H1 (cell line): Measurements from ENCODE around the gene DAAM1. TPM values are rescaled to one million over a fixed set of nuclear protein-coding genes. Genes with fewer than 3 reads are reported as not detected.

Experiments used
- CTCF ChIA-PET: fragments of 300-600 bp; sonication (Branson Sonifier 250); formaldehyde crosslinking; loops from one replicate; lab custom pipeline; 2021; ENCODE audit not compliant: partially characterized antibody; lab: Charles Lee
- POLR2A ChIA-PET: fragments of 300-600 bp; sonication (Branson Sonifier 250); formaldehyde crosslinking; loops from one replicate; lab custom pipeline; 2021; ENCODE audit warnings: inconsistent platforms; ENCODE audit not compliant: partially characterized antibody; lab: Charles Lee
- DNase-seq, 2 experiments: peaks; one replicate each; pipeline versions ENCODE4 v3.0.0 to v3.0.0-alpha.2; 2010 to 2022; ENCODE audit warnings: low spot score in 2 of 2, low read depth in 1 of 2, mixed read lengths in 1 of 2
- FAIRE-seq: peaks from 2 replicates; lab custom pipeline; 2011; peaks lifted over from hg19 to GRCh38; lab: Jason Lieb, UNC
- H2AFZ ChIP-seq: 2 replicates; pipeline ENCODE4 v1.8.1; 2012; ENCODE audit warnings: low read length, inconsistent platforms
- H2AK5ac ChIP-seq: 2 replicates; pipeline ENCODE4 v1.6.1; 2013; ENCODE audit warnings: low read depth, low read length
- H2BK120ac ChIP-seq: replicated peaks from 2 replicates; pipeline ENCODE3; 2013; ENCODE audit warnings: low read depth, low read length, inconsistent platforms
- H2BK12ac ChIP-seq: 2 replicates; pipeline ENCODE4 v1.6.1; 2013; ENCODE audit warnings: low read depth, low read length
- H2BK15ac ChIP-seq: 2 replicates; pipeline ENCODE4 v1.6.1; 2013; ENCODE audit warnings: low read length
- H2BK20ac ChIP-seq: 2 replicates; pipeline ENCODE4 v1.6.1; 2013; ENCODE audit warnings: low read length
- H2BK5ac ChIP-seq: 2 replicates; pipeline ENCODE4 v1.6.1; 2013; ENCODE audit warnings: low read depth, low read length
- H3K14ac ChIP-seq: 2 replicates; pipeline ENCODE4 v1.6.1; 2013; ENCODE audit warnings: inconsistent platforms; ENCODE audit not compliant: insufficient read length
- H3K18ac ChIP-seq: 2 replicates; pipeline ENCODE4 v1.6.1; 2013; ENCODE audit warnings: low read length; ENCODE audit errors: extremely low read depth
- H3K23ac ChIP-seq: 2 replicates; pipeline ENCODE4 v1.6.1; 2013; ENCODE audit warnings: inconsistent platforms; ENCODE audit not compliant: insufficient read length
- H3K23me2 ChIP-seq: 2 replicates; pipeline ENCODE4 v1.6.1; 2013; ENCODE audit warnings: low read depth, low read length
- H3K27ac ChIP-seq: 2 replicates; pipeline ENCODE4 v1.6.1; 2011; ENCODE audit warnings: low read depth, low read length, inconsistent platforms
- H3K27me3 ChIP-seq, 4 experiments: replicated peaks in 1 of 4; 1 replicate in 1 of 4; 2 replicates in 3 of 4; pipeline versions ENCODE4 v1.6.1 to v1.8.1; 2011 to 2013; ENCODE audit warnings: low read length in 3 of 4, mild to moderate bottlenecking in 3 of 4, inconsistent platforms in 2 of 4, mixed read lengths in 2 of 4, moderate library complexity in 1 of 4; ENCODE audit not compliant: control insufficient read depth in 3 of 4, insufficient read depth in 3 of 4; ENCODE audit errors: extremely low read depth in 1 of 4
- H3K36me3 ChIP-seq, 4 experiments: 2 replicates each; pipeline versions ENCODE4 v1.6.1 to v1.8.1; 2011 to 2013; ENCODE audit warnings: mild to moderate bottlenecking in 4 of 4, low read length in 3 of 4, moderate library complexity in 2 of 4, control low read depth in 1 of 4, inconsistent platforms in 1 of 4; ENCODE audit not compliant: insufficient read depth in 4 of 4, control insufficient read depth in 2 of 4
- H3K4ac ChIP-seq: replicated peaks from 2 replicates; pipeline ENCODE3; 2013; ENCODE audit warnings: low read length, low read depth, mixed read lengths, inconsistent platforms; ENCODE audit not compliant: insufficient read length
- H3K4me1 ChIP-seq, 4 experiments: replicated peaks in 1 of 4; 1 replicate in 1 of 4; 2 replicates in 3 of 4; pipeline versions ENCODE4 v1.6.1 to v1.8.1; 2011 to 2013; ENCODE audit warnings: low read length in 3 of 4, inconsistent platforms in 2 of 4, mixed read lengths in 1 of 4; ENCODE audit not compliant: insufficient read depth in 4 of 4, control insufficient read depth in 3 of 4
- H3K4me2 ChIP-seq, 2 experiments: 2 replicates each; pipeline versions ENCODE4 v1.6.1 to v1.8.1; 2011 to 2013; ENCODE audit warnings: low read depth in 2 of 2, low read length in 2 of 2, control low read depth in 1 of 2, inconsistent platforms in 1 of 2, mild to moderate bottlenecking in 1 of 2; ENCODE audit not compliant: insufficient read depth in 1 of 2
- H3K4me3 ChIP-seq, 4 experiments: fragments of 200-600, 300-600 bp in 1 of 4; sonication (generic), shearing (Covaris generic), sonication (Bioruptor Twin) in 1 of 4; 2 replicates each; pipeline versions ENCODE4 v1.5.1 to v1.8.1; 2011 to 2016; ENCODE audit warnings: low read length in 4 of 4, low read depth in 3 of 4, control low read depth in 2 of 4, inconsistent platforms in 2 of 4, mild to moderate bottlenecking in 2 of 4, mixed read lengths in 1 of 4, moderate library complexity in 1 of 4; ENCODE audit not compliant: insufficient read depth in 2 of 4; ENCODE audit errors: extremely low read depth in 1 of 4
- H3K56ac ChIP-seq: replicated peaks from 2 replicates; pipeline ENCODE3; 2013; ENCODE audit warnings: low read depth, mild to moderate bottlenecking, mixed read lengths, low read length, inconsistent platforms; ENCODE audit not compliant: insufficient read length
- H3K79me1 ChIP-seq: 2 replicates; pipeline ENCODE4 v1.6.1; 2013; ENCODE audit warnings: low read depth, low read length, control low read depth
- H3K79me2 ChIP-seq, 2 experiments: 2 replicates each; pipeline versions ENCODE4 v1.6.1 to v1.8.1; 2012 to 2013; ENCODE audit warnings: low read length in 2 of 2, mild to moderate bottlenecking in 2 of 2, inconsistent platforms in 1 of 2; ENCODE audit not compliant: insufficient read depth in 2 of 2, control insufficient read depth in 1 of 2
- H3K9ac ChIP-seq, 4 experiments: replicated peaks in 1 of 4; 1 replicate in 1 of 4; 2 replicates in 3 of 4; pipeline versions ENCODE4 v1.6.1 to v1.8.1; 2011 to 2013; ENCODE audit warnings: low read depth in 3 of 4, low read length in 3 of 4, control low read depth in 2 of 4, mild to moderate bottlenecking in 2 of 4, moderate library complexity in 2 of 4, inconsistent platforms in 1 of 4; ENCODE audit errors: extremely low read depth in 1 of 4
- H3K9me3 ChIP-seq, 2 experiments: 2 replicates each; pipeline versions ENCODE4 v1.6.1 to v1.8.1; 2012 to 2013; ENCODE audit warnings: mild to moderate bottlenecking in 2 of 2, moderate library complexity in 2 of 2, control low read depth in 1 of 2, inconsistent platforms in 1 of 2, low read depth in 1 of 2, low read length in 1 of 2, mixed read lengths in 1 of 2; ENCODE audit not compliant: insufficient read depth in 2 of 2
- H4K20me1 ChIP-seq, 2 experiments: replicated peaks in 1 of 2; 2 replicates each; pipeline versions ENCODE3 to v1.8.1; 2011 to 2013; ENCODE audit warnings: inconsistent platforms in 2 of 2, low read length in 2 of 2, mild to moderate bottlenecking in 1 of 2; ENCODE audit not compliant: insufficient read depth in 2 of 2, control insufficient read depth in 1 of 2
- H4K5ac ChIP-seq: 2 replicates; pipeline ENCODE4 v1.6.1; 2013; ENCODE audit warnings: low read length, low read depth, mixed read lengths, inconsistent platforms; ENCODE audit not compliant: insufficient read length
- H4K8ac ChIP-seq: 2 replicates; pipeline ENCODE4 v1.8.0; 2013; ENCODE audit warnings: mild to moderate bottlenecking, moderate library complexity, low read length, inconsistent platforms; ENCODE audit not compliant: insufficient read depth; ENCODE audit errors: extremely low read depth
- H4K91ac ChIP-seq: replicated peaks from 2 replicates; pipeline ENCODE3; 2013; ENCODE audit warnings: low read length, mixed read lengths, inconsistent platforms; ENCODE audit not compliant: insufficient read length
- SIRT6 ChIP-seq: IDR thresholded peaks from one replicate; pipeline ENCODE4 v1.7.1; 2012; ENCODE audit warnings: low read length, inconsistent platforms
- WGBS, 2 experiments: shearing (Covaris generic) in 1 of 2; methylation state at CpG; one replicate each; pipeline versions ENCODE4 v1.1.6 to v1.1.7; 2013 to 2015; ENCODE audit warnings: low lambda C conversion rate in 2 of 2, mixed read lengths in 2 of 2, inconsistent platforms in 1 of 2, low coverage in 1 of 2, missing lambda C conversion rate in 1 of 2; ENCODE audit not compliant: insufficient replicate concordance in 2 of 2, insufficient coverage in 1 of 2, insufficient read length in 1 of 2; ENCODE audit errors: extremely low coverage in 1 of 2, missing lambda C conversion rate in 1 of 2; 5-methylcytosine and 5-hydroxymethylcytosine counted together
- polyA plus RNA-seq, 7 experiments: library from polyadenylated mRNA; depleted of rRNA in 3 of 7; stranded (reverse) in 5 of 7; unstranded in 2 of 7; fragments of >200 nt in 5 of 7; fragments of 200-250 nt in 2 of 7; gene quantifications; 1 replicate in 5 of 7; 2 replicates in 1 of 7; 4 replicates in 1 of 7; pipeline versions ENCODE4 v1.2.1 to v1.2.3, GENCODE V29; 2011 to 2013; ENCODE audit warnings: missing spikeins in 2 of 7, mixed read lengths in 2 of 7
- total RNA-seq: library from RNA; stranded (reverse); fragmentation: NEBNext Ultra II Directional; extraction: Animal tissue kit (Norgen Biotek cat#: 25700); gene quantifications from 2 replicates; pipeline ENCODE4 v1.2.1, GENCODE V29; 2021

DAAM1 gene
- total and polyA plus RNA-seq, 2 of the 8 experiments (the other 6 are each of a cell fraction or from before 2014, with no cell fraction given) = 5.0 to 44.9 TPM

GRCh38 chr14:59347511-59347900 is 159.0 kb downstream of the DAAM1 start:
- Histone ChIP-seq H3K18ac (no peak overlapping the region), H3K4me3 (no peak overlapping the region), H3K9ac (no peak overlapping the region), H3K56ac (no peak overlapping the region), H3K4ac (no peak overlapping the region), H2BK5ac (no peak overlapping the region), H3K27me3 (no peaks in the 10 kb centered on the region), H3K36me3 (peaks cover 0 to 3% (median 3%) of the 10 kb centered on the region in 4 experiments; a peak in 4 of 8 replicates), H3K14ac (no peak overlapping the region), H2AK5ac (no peak overlapping the region), H3K4me2 (no peak overlapping the region), H3K23ac (no peak overlapping the region), H4K8ac (no peak overlapping the region), H4K20me1 (peaks cover 0 to 2% of the 10 kb centered on the region in 2 experiments), H3K9me3 (no peaks in the 10 kb centered on the region), H2AFZ (no peak overlapping the region), H2BK12ac (no peak overlapping the region), H3K79me1 (no peaks in the 10 kb centered on the region), H3K27ac (no peak overlapping the region), H2BK20ac (no peak overlapping the region), H3K23me2 (no peaks in the 10 kb centered on the region), H4K91ac (no peak overlapping the region), H4K5ac (no peak overlapping the region), H2BK120ac (no peak overlapping the region), H3K4me1 (peaks cover 0 to 9% (median 4%) of the 10 kb centered on the region in 4 experiments; a peak in 4 of 7 replicates), H3K79me2 (no peaks in the 10 kb centered on the region), H2BK15ac (no peak overlapping the region)
- FAIRE-seq (no peak), DNase-seq (no peak)
- TF ChIP-seq SIRT6 = no peak
- 91% methylated on average over 5 of the region's 5 CpGs; no CpG with 5 or more reads in 1 of the 2 experiments for WGBS, 2 experiments
- CTCF ChIA-PET = no interaction called here
- POLR2A ChIA-PET = no interaction called here
